AG04449 (cell line): ENCODE data around the gene PIR.
A peak's percentile ranks its signal among the peaks of the same experiment; 100 is the strongest.

Experiments used
- CTCF ChIA-PET: fragments of 350-600 bp; formaldehyde crosslinking; extraction: SDS; loops from one replicate; lab custom pipeline; 2021; ENCODE audit warnings: antibody characterized with exemption; lab: Yijun Ruan, JAX
- POLR2A ChIA-PET: fragments of 400-600, 350-600 bp; formaldehyde crosslinking; extraction: SDS; loops from one replicate; lab custom pipeline; 2020; ENCODE audit warnings: antibody characterized with exemption, inconsistent platforms; lab: Yijun Ruan, JAX
- DNase-seq: peaks from one replicate; pipeline ENCODE4 v3.0.0-alpha.2; 2010; ENCODE audit warnings: low read depth, low spot score
- H3K4me3 ChIP-seq: 2 replicates; pipeline ENCODE4 v1.5.1; 2011; ENCODE audit warnings: low read depth, mild to moderate bottlenecking, control low read depth, low read length
- TF ChIP-seq, protein P1 (sequence below): IDR thresholded peaks from one replicate; pipeline ENCODE4 v1.5.1; 2011; ENCODE audit warnings: mild to moderate bottlenecking, moderate library complexity, low read length, control low read depth, inconsistent platforms; ENCODE audit not compliant: insufficient read depth; ENCODE audit errors: missing control alignments

The PIR gene

DNA sequence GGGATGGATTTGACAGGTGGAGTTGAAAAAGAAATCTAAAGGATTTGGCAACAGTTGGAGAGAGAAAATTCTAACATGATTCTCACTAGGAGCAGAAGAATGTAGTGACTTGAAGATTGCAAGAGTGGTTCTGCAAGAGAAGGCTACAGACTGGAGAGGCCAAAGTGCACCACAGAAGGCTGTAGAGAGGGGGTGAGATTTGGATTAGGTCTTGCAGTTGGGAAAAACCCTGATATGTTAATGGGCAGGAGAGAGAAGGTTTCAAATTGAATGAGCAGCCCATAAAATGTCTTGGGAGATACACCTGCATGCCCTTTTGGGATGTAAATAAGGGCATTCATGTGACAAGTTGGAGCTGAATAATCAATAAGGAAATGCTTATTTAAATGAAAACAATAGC is 94.3 kb downstream of the PIR start:
- no peak overlapping the region for H3K4me3 ChIP-seq
- ChIA-PET CTCF (no interaction called here), POLR2A (no interaction called here)
- TF ChIP-seq, protein P1, sequence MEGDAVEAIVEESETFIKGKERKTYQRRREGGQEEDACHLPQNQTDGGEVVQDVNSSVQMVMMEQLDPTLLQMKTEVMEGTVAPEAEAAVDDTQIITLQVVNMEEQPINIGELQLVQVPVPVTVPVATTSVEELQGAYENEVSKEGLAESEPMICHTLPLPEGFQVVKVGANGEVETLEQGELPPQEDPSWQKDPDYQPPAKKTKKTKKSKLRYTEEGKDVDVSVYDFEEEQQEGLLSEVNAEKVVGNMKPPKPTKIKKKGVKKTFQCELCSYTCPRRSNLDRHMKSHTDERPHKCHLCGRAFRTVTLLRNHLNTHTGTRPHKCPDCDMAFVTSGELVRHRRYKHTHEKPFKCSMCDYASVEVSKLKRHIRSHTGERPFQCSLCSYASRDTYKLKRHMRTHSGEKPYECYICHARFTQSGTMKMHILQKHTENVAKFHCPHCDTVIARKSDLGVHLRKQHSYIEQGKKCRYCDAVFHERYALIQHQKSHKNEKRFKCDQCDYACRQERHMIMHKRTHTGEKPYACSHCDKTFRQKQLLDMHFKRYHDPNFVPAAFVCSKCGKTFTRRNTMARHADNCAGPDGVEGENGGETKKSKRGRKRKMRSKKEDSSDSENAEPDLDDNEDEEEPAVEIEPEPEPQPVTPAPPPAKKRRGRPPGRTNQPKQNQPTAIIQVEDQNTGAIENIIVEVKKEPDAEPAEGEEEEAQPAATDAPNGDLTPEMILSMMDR, result no peak
- DNase-seq, result no peak

DNA sequence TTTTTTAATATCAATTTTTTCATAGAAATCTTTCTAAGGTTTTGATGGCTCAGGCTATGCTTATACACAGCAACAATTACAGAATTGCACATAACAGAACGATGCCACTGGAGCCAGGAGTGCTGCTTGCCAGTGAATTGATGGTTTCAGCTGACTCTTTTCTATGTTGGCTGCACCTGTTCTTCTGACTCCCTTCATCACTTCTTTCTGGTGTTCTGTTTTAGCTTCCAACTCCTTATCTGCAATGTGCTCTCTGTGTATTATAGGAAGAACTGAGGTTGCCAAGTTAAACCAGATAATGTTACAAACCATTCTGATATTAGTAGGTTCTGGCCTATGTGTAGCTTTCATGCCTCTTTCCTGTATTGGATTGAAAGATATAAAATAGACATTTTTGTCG is 97.3 kb downstream of the PIR start:
- ChIA-PET CTCF (no interaction called here), POLR2A (no interaction called here)
- DNase-seq, result no peak
- no peak overlapping the region for H3K4me3 ChIP-seq
- TF ChIP-seq, protein P1, result no peak

DNA sequence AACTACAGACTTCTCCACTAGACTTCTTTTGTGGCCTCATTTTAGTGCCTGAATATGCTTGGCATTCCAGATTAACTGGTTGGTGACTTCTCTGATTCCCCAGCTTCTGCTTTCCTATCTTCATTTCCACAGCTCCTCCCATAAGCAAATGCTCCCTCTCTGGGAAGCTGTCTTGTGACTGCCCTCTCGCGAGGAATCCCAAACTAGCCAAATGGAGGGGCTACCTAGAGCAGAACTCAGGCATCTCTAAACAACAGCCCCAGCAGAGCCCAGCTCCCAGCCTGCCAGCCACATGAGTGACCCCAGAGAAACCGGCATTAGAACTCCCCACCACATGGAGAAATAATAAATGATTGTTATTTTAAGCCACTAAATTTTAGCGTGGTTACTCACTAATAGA is 101.3 kb downstream of the PIR start:
- TF ChIP-seq, protein P1, result no peak
- no peak for DNase-seq
- ChIA-PET POLR2A (no interaction called here), CTCF (no interaction called here)
- no peak overlapping the region for H3K4me3 ChIP-seq

DNA sequence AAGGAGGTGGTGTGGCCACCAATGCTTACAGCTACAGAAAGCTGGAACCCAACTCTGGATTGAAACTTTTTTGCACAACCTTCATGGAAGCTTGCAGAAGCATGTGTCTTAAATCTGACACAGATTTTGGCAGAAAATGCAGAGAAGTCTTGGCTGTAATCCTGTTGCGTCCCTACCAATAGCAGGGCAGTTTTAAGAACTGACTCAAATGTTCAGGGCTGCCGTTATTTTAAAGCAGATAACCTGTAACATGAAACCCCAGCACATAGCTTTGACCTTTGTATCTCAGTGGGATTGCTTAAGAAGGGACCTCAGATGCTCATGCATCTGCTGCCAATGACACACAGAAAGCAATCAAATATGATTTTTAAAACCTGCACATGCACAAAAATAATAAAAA is 108.8 kb downstream of the PIR start, which contains the start of gene VEGFD:
Gene VEGFD (minus strand): TSS at position 110 of the 400 bp plus-strand sequence. CDS start 467 bp downstream, outside the sequence.
- ChIA-PET POLR2A (no interaction called here), CTCF (interaction anchor here (0.8 kb wide), 1 partner anchor 9 kb away, joined by 4 read pairs; no protein-coding TSS in a partner anchor)
- DNase-seq, result peak; percentile 12
- TF ChIP-seq, protein P1, result no peak
- H3K4me3 ChIP-seq, result no peak within 1 kb of the TSS

DNA sequence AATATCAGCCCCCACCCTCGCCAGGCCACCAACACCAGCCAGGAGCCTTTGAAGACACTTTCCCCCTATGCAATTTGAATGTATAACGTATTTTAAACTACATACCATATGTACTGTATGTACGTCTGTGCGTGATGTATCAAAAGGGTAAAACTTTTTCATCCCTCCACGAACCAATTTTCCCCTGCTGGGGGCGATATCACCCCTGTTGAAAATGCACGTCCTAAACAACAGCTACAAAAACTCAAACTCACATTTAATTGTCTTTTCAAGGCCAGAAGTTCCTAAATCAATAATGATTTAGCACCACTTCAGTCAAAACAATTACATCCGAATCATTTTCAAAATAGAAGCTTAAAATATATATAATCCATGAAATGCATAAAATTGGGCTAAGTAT is 110.3 kb downstream of the PIR start:
- CTCF ChIA-PET, result interaction anchor here (2.3 to 2.7 kb wide), 2 partner anchors 86 to 89 kb away, joined by 7 to 12 read pairs; no protein-coding TSS in a partner anchor
- TF ChIP-seq, protein P1, result no peak

DNA sequence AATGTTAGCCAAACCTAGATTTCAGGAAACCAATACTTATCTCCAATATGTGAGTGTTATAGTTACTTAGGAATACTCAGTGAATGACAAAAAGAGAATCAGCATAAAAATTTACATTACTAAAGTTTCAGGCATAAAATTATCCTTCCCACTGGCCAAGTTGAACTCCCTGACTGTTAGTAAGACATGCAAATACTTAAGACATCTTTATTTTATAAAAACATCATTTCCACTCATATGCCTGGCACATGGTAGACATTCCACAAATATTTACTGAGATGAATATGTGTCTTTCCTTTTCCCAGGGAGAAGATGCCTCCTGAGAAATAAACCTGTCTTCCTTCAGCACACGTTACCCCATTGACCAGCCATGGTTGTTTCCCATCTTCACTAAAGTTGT is 116.2 kb downstream of the PIR start:
- ChIA-PET CTCF (no interaction called here), POLR2A (no interaction called here)
- no peak for DNase-seq
- TF ChIP-seq, protein P1, result no peak
- no peak overlapping the region for H3K4me3 ChIP-seq

More for the DNA sequence above, 110.3 kb downstream of the PIR start:
- POLR2A ChIA-PET, result no interaction called here
- no peak for DNase-seq
- H3K4me3 ChIP-seq, result no peak overlapping the region
